Urinary bladder (tissue), 4 donors: ENCODE results near the gene DENND1A. TPM values are rescaled to one million over a fixed set of nuclear protein-coding genes. Genes with fewer than 3 reads are reported as not detected.
"Not testable (repeated sequence)": the region's sequence is repeated elsewhere in the genome, so short reads cannot be mapped to it uniquely, and the experiment has no call there.

Source experiments
- DNase-seq: peaks from one replicate; pipeline ENCODE4 v3.0.0-alpha.2; 2015; ENCODE audit errors: extremely low spot score
- H3K27ac ChIP-seq: one replicate; pipeline ENCODE4 v1.5.1; 2013; ENCODE audit warnings: low read depth, mild to moderate bottlenecking, moderate library complexity
- H3K36me3 ChIP-seq: one replicate; pipeline ENCODE4 v1.6.1; 2013; ENCODE audit warnings: mild to moderate bottlenecking, moderate library complexity; ENCODE audit not compliant: insufficient read depth
- H3K4me1 ChIP-seq: one replicate; pipeline ENCODE4 v1.6.1; 2013; ENCODE audit warnings: mild to moderate bottlenecking, moderate library complexity; ENCODE audit not compliant: insufficient read depth
- H3K4me3 ChIP-seq: one replicate; pipeline ENCODE4 v1.5.1; 2013; ENCODE audit warnings: low read depth, low read length
- WGBS: extraction: QIAGEN DNeasy Blood & Tissue Kit; methylation state at CpG from one replicate; pipeline ENCODE4 v1.1.7; 2013; 5-methylcytosine and 5-hydroxymethylcytosine counted together
- polyA plus RNA-seq: library from polyadenylated mRNA; stranded (reverse); fragments of 200-250 nt; gene quantifications from one replicate; pipeline ENCODE4 v1.2.3, GENCODE V29; 2013
- total RNA-seq: library from RNA; depleted of rRNA; stranded (reverse); fragments of >200 nt; gene quantifications from one replicate; pipeline ENCODE4 v1.2.3, GENCODE V29; 2014
- donor health status: healthy with polysubstance abuse.
- donor health status: healthy.

Gene DENND1A
- total and polyA plus RNA-seq, 2 donors = 14.8 to 20.2 TPM

DNA sequence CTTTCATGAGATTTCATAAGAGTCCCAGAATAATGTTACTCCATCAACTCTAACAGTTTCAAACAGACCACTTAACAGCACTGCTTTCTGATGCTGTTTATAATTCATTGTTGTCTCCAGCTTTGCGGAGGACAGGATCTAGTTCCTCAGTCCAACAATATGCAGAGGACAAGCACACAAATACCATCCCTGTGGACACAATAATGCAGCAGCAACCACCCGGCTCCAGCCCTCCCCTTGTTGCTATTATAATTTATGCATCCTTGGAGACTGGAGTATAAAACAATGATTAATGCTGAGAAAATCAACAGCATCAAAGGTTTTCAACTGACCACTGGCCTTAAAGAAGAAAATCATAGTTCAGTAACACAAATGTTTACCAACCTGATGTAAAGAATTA lies 108.3 kb downstream of the DENND1A start:
- H3K27ac ChIP-seq = no peak overlapping the region
- no peaks in the 10 kb centered on the region for H3K36me3 ChIP-seq
- no peak for DNase-seq
- WGBS = 59% methylated on average over 2 of the region's 2 CpGs
- no peaks in the 10 kb centered on the region for H3K4me1 ChIP-seq
- no peak overlapping the region for H3K4me3 ChIP-seq

DNA sequence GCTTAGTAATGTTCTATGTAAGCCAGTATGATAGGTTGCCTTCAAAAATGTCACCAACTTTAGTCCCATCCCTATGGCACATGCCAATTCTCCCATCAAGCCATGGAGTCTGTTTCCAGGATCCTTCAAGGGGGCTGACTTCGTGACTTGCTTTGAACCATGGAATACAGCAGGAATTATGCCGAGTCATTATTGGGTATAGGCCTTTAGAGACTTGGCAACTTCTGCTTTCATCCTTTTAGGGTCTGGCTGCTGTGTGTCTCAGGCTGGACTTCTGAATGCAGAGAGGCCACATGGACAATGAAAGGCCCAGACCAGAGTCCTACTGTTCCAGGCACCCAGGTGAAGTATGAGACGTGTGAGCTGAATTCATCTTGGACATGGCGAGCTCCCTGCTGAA lies 109.8 kb downstream of the DENND1A start:
- H3K4me3 ChIP-seq = no peak overlapping the region
- H3K36me3 ChIP-seq = no peaks in the 10 kb centered on the region
- 95% methylated on average over 4 of the region's 4 CpGs for whole genome bisulfite sequencing

DNA sequence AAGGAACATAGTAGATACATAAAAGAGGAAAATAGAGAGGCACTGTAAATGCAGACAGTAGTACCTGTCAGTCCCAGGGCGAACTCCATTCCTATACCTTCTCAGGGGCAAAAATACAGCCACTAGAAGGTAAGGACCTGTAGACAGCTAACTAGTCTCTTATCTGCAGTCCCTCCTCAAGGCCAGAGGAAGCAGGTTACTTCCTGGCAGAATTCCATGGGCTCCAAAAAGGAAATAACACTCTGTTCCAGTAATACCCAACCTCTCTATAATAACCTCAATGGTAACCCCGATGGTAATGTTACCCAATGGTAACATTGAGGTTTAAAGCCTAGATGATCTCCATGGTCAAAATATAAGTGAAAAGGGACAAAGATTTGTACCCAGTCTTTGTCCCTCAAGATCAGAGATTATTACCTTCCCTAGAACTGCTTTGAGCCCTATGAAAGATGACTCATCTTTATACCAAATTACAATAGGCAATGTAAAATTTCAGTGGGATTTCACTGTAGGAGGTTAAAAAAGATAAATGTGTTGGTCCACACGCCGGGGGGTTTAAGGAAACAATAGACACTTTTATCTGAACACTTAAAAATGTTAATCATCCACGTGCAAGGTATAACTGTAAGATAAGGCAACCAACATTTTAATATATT lies 113.0 kb downstream of the DENND1A start:
- Histone ChIP-seq H3K4me1 (no peaks in the 10 kb centered on the region), H3K27ac (no peak overlapping the region), H3K4me3 (no peak overlapping the region), H3K36me3 (no peaks in the 10 kb centered on the region)
- 87% methylated on average over 5 of the region's 5 CpGs for WGBS
- DNase-seq = no peak

More for the DNA sequence above, 109.8 kb downstream of the DENND1A start:
- Histone ChIP-seq H3K4me1 (no peaks in the 10 kb centered on the region), H3K27ac (no peak overlapping the region)
- no peak for DNase-seq

DNA sequence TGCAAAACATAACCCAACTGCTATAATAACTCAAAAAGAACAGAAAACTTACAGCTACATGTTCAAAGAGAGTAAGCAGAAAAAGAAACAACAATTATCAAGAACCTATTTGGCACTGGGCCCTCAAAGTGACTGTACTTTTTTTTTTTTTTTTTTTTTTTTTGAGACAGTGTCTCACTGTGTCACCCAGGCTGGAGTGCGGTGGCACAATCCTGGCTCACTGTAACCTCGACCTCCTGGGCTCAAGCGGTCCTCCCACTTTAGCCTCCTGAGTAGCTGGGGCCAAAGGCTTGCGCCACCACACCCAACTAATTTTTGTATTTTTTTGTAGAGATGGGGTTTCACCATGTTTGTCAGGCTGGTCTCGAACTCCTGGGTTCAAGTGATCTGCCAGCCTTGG lies 114.1 kb downstream of the DENND1A start:
- H3K36me3 ChIP-seq, H3K4me1 ChIP-seq, H3K27ac ChIP-seq, H3K4me3 ChIP-seq, DNase-seq: not testable (repeated sequence)
- 95% methylated on average over 5 of the region's 5 CpGs for WGBS

DNA sequence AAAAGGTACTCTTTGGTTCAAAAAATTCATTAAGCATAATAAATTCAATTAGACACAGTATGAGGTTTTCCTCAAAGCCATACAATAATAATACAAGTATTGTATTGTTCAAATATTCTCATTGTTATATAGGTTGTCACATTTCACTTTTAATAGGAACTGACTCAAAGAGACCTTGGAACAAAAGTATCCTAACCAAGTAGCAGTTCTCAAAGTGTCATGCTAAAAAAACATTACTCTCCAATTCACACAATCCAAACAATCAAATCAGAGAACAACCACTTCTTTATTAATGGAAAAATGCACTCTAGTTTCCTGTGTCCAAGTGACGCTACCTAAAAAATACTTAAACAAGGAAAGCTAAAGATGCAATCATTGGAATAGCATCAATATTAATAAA lies 115.4 kb downstream of the DENND1A start:
- no peak overlapping the region for H3K4me3 ChIP-seq
- H3K36me3 ChIP-seq = no peaks in the 10 kb centered on the region
- WGBS = 88% methylated on average over 1 of the region's 1 CpG
- no peak overlapping the region for H3K27ac ChIP-seq
- no peak for DNase-seq
- no peaks in the 10 kb centered on the region for H3K4me1 ChIP-seq

DNA sequence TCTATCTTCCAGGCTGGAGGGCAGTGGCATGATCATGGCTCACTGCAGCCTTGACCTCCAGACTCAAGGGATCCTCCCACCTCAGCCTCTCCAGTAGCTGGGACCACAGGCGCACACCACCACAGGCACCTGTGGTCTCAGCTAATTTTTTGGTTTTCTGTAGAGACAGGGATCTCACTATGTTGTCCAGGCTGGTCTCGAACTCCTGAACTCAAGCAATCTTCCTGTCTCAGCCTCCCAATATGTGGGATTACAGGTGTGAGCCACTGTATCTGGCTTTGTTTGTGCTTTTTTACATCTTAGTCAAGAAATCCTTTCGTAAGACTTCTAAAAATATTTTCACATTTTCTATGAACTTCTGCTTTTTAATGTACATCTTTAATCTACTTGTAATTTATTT lies 116.9 kb downstream of the DENND1A start:
- 95% methylated on average over 3 of the region's 3 CpGs for WGBS

DNA sequence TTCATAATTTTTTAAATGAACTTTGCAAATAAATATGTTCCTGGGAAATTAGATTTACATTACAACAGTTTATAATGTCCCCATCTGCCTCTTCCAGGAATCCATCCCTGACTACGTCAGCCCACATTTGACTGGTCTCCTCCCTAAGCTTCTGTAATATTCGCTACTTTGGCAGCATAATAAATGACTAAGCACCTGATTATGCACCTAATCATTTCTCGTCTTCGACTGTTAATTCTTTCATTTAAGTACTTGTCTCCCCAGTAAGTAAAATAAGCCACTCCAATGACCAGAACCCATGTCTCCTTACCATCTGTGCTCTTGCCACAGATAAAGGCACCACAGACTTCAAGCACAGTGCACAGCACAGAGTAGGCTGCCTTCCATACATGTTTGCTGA lies 122.7 kb downstream of the DENND1A start:
- no peak overlapping the region for H3K4me3 ChIP-seq
- DNase-seq = no peak
- H3K27ac ChIP-seq = no peak overlapping the region
- no peaks in the 10 kb centered on the region for H3K36me3 ChIP-seq
- no peaks in the 10 kb centered on the region for H3K4me1 ChIP-seq
- WGBS = 94% methylated on average over 4 of the region's 4 CpGs

More for the DNA sequence above, 116.9 kb downstream of the DENND1A start:
- H3K36me3 ChIP-seq = no peaks in the 10 kb centered on the region
- H3K4me1 ChIP-seq = no peaks in the 10 kb centered on the region
- no peak for DNase-seq
- H3K27ac ChIP-seq = no peak overlapping the region
- H3K4me3 ChIP-seq = no peak overlapping the region

DNA sequence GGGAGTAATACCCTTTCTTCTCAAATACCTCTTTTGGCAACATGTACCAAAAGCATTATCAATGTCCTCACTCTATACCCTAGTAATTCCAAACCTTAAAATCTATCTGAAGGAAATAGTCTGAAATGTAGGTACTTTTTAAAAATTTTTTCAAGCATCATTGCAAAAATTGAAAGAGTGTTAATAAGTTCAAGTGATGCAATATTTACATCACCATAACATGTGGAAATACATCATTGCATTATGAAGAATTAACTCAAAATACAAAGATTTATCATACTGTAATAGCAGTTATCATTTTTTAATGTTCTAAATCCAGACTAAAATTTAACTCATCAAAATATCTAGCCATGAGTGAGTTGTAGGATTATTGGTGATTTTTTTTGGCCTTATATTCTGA lies 123.1 kb downstream of the DENND1A start:
- no peaks in the 10 kb centered on the region for H3K4me1 ChIP-seq
- H3K4me3 ChIP-seq = no peak overlapping the region
- H3K27ac ChIP-seq = no peak overlapping the region
- DNase-seq = no peak
- H3K36me3 ChIP-seq = no peaks in the 10 kb centered on the region

DNA sequence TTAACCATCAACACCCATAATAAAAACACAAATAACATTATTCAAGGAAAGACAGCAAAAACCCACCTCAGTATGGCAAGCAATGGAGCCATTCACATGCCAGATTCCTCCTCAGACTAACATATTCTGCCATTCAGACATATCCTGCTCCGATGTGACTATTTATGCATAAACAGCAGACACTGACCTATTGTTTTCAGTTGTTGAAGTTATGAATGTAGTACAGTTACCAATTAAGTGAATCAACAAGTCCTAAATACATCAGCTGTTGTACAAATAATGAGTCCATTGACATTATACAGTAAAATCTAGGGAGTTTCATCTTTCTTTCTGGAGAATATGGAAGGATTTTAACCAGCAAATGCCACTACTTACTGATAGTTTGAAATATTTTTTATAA lies 131.7 kb downstream of the DENND1A start:
- no peaks in the 10 kb centered on the region for H3K4me1 ChIP-seq
- no peak for DNase-seq
- H3K36me3 ChIP-seq = no peaks in the 10 kb centered on the region
- no peak overlapping the region for H3K27ac ChIP-seq
- H3K4me3 ChIP-seq = no peak overlapping the region
- 88% methylated on average over 1 of the region's 1 CpG for WGBS

DNA sequence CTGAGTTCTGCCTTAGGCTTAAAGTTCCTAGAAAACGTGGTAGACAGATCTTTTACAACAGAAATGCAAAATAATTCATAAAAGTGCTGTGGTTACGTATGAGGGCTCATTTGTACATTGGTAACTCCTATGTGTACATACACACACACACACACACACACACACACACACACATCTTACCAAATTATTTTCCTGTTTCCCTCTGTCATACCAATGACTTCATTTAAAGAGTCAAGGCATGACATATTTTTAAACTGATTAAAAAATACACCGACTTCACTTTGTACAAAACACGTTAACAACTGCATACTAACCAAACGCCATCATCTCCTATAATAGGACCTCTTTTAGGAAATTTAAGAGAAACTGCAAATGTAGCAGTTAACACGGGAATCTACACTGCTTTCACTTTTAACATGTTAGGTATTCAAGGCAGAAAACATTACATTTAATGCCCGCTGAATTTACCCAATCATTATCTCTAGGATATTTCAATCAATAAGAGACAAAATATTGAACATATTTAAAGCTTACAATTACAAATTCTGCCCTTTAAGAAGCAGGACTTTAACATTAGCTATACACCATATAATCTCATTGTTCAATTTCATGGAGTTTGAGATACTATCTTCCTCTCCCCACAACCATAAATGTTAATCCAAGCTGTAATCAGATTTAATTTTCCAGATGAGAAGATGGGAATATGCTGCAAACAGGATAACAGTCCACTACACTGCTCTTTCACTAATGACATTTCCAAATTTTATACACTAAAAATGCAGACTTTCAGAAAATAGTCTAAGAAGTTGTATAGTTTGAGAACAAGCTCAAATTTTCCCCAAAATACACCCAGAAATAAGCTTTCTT lies 133.1 kb downstream of the DENND1A start:
- no peak overlapping the region for H3K4me3 ChIP-seq
- no peaks in the 10 kb centered on the region for H3K36me3 ChIP-seq
- no peak for DNase-seq
- H3K4me1 ChIP-seq = no peaks in the 10 kb centered on the region
- 92% methylated on average over 7 of the region's 7 CpGs for WGBS
- no peak overlapping the region for H3K27ac ChIP-seq

DNA sequence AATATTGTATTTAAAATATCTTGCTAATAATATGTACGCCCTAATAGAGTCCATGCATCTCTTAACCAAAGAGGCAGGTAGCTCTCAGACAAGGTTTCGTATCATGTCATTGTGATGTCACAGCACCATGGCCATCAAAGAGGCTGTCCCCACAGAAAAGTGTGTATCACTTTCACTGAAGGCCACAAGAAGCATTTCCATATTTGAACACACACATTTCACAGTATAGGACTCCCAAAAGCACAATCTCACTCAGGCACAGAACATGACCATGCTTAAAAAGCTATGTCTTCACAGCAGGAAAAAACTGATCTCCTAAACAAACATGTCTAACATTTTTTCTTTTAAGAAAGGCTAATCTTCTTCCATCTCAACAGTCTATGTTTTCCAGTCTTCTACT lies 133.8 kb downstream of the DENND1A start:
- Histone ChIP-seq H3K4me3 (no peak overlapping the region), H3K27ac (no peak overlapping the region), H3K4me1 (no peaks in the 10 kb centered on the region), H3K36me3 (no peaks in the 10 kb centered on the region)
- no peak for DNase-seq
- 97% methylated on average over 2 of the region's 2 CpGs for WGBS

DNA sequence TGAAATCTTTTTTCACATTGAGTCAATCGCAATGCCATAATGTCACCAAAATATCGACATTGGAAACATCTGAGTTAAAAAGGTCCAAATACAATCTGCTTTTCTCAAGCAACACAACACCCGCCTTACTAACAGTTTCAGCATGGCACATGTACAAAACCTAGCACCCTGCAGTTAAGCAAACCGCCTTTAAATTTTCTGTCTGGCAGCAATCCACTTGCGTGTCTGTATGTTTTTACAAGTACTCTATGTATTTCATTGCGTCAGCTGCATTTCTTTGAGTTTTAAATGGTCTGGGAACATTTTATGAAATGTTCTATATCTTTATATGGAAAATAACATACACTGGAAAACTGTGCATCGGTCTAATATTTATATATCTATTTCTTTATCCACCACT lies 134.6 kb downstream of the DENND1A start:
- DNase-seq = no peak
- Histone ChIP-seq H3K27ac (no peak overlapping the region), H3K4me3 (no peak overlapping the region), H3K36me3 (no peaks in the 10 kb centered on the region), H3K4me1 (no peaks in the 10 kb centered on the region)
- 87% methylated on average over 7 of the region's 7 CpGs for WGBS

DNA sequence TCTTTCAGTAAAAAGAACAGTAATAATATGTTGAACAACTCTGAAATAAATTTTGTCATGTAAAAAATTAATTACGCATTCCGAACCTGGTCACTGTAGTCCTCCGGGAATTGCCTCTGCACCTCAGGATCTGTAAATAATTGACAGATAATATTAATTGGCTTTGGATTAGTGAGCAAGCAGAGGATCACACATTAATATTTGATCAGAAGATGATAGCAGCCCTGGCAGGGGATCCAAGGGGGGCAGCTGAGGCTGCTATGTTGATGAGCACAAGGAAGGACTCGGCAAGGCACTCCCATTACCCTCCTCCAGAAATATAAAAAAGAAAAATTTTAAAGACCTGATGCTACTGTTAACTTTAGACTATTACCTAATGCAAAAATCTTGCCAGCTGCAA lies 137.4 kb downstream of the DENND1A start:
- no peak for DNase-seq
- H3K4me1 ChIP-seq = no peaks in the 10 kb centered on the region
- H3K36me3 ChIP-seq = no peaks in the 10 kb centered on the region
- no peak overlapping the region for H3K27ac ChIP-seq
- no peak overlapping the region for H3K4me3 ChIP-seq
- WGBS = 98% methylated on average over 4 of the region's 4 CpGs

DNA sequence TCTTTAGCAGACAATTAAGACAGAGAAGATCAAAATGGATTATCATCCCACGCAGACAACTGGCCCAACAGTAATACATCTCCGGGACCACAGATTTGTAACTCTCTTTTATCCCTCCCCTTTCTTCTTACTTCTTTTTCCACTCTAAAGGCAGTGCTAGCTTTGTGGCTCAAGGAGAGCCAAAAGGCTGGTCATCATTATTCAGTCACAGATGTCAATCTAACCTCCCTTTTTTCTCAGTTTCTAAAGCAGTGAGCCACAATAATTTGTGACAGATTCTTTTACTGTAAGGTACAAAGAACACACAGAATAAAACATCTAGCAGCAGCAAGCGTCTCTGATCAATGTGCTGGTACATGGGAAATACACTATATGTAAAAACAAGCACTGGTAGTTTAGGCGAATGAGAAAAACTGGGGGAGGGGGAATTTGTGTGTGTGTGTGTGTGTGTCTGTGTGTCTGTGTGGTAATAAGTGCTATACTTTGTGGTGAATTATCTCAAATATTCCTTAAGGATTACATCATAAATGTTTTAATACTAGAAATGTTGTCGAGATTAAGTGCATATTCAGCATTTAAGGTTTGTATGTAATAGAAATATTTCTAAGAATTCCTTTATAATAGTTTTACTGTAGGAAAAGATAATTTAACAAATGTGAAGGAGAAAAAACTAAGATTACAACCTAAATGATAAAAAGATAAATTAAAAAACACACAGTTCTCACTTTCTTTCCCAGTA lies 140.2 kb downstream of the DENND1A start:
- H3K4me3 ChIP-seq = no peak overlapping the region
- no peaks in the 10 kb centered on the region for H3K36me3 ChIP-seq
- H3K4me1 ChIP-seq = no peaks in the 10 kb centered on the region
- no peak for DNase-seq
- H3K27ac ChIP-seq = no peak overlapping the region
- WGBS = 95% methylated on average over 5 of the region's 5 CpGs
